OCI-M2 (cell line): ENCODE results near the gene MBD3L2.
"Not testable (repeated sequence)": the region's sequence is repeated elsewhere in the genome, so short reads cannot be mapped to it uniquely, and the experiment has no call there.

Experiments
- DNase-seq: peaks from one replicate; lab custom pipeline; 2025; ENCODE audit not compliant: unreplicated experiment; lab: John Stamatoyannopoulos, UW

Gene MBD3L2

DNA sequence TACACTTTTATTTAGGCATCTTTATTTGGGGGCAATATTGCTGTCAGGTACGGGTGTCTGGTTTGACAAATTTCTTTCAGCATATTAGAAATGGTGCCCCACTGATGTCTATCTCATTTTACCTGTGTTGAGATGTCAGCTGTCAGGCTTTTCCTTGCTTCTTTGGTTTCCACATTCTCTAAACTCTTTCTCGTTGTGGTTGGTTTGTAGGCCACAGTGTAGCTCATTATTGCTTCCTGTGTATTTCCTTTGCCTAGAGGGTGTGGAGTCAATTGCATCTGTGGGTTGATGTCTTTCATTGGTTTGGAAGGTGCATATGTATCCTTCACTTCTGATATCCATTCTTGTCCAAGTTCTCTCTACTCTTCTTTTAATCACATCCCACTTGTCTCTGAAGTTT, 10.9 kb downstream of the MBD3L2 start:
- not testable (repeated sequence) for DNase-seq

DNA sequence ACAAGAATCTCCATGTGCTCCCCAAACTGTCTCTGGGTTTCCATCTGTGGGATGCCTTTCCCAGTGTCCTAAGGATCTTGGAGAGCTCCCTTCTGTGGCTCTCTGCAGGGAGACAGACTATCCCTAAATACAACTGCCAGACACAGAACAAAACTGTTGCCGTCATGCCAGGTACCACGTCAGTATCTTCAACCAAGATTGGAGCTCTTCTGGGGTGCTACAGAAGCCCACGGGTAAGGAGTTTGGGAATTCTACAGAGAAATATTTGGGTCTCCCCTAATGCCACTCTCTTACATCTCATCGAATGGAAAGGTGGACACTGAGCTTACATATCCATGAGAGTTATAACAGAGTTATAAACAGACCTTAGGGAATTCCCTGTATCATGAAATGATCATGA, 14.2 kb downstream of the MBD3L2 start:
- DNase-seq = no peak

DNA sequence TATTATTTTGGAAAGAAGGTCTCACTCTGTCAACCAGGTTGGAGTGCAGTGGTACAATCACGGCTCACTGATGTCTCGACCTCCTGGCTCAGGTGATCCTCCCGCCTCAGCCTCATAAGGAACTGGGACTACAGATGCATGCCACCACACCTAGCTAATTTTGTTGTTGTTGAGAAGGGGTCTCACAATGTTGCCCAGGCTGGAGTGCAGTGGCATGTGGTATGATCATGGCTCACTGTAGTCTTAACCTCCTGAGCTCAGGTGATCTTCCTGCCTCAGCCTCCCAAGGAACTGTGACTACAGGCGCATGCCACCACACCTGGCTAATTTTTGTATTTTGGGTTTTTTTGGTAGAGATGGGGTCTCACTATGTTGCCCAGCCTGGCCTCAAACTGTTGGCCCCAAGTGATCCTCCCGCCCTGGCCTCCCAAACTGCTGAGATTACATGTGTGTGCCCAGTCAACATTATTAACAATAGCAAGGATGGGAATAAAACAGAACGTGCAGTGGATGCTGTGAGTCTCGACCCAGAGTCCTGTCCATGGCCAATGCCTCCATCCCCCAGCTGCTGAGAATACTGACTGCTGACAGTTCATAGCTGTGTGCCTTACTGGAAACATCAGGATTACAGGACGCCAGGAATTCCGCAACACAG, 14.8 kb downstream of the MBD3L2 start:
- DNase-seq = no peak

DNA sequence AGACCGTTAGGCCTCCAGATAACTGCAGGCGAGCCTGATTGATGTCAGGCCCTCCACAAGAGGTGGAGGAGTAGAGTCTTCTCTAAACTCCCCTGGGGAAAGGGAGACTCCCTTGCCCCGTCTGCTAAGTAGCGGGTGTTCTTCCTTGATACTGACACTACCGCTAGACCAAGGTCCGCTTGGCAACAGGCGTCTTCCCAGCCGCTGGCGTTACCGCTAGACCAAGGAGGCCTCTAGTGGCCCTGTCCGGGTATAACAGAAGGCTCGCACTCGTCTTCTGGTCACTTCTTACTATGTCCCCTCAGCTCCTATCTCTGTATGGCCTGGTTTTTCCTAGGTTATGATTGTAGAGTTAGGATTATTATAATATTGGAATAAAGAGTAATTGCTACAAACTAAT, 18.0 kb downstream of the MBD3L2 start:
- not testable (repeated sequence) for DNase-seq

DNA sequence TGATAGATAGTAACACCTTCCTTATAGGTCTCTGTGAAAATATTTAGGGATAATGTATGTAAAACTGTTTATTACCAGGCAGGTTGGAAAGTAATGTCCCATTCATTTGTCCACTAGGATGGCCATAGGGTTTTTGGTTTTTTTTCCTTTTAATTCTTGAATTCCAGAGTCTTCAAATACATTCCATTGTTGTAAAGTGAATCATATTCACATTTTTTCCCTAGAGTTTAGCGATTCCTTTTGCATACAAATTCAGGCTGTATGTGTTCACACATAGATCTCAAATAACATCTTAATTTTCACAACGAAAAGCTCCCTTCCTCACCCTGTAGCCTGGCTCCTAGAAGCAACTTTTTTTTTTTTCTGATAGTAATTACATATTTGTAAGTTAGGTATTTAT, 18.6 kb downstream of the MBD3L2 start:
- no peak for DNase-seq

DNA sequence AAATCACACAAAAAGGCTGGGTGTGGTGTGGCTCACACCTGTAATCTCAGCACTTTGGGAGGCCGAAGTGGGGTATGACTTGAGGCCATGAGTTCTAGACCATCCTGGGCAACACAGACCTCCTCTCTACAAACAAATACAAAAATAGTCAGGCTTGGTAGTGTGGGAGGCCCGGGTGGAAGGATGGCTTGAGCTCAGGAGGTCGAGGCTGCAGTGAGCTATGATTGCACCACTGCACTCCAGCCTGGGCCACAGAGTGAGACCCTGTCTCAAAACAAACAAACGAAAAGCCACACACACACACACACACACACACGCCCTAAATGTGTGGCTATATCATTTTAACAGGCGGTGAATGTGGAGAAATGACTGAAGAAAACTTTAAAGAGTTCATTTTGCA, 19.5 kb downstream of the MBD3L2 start:
- no peak for DNase-seq

DNA sequence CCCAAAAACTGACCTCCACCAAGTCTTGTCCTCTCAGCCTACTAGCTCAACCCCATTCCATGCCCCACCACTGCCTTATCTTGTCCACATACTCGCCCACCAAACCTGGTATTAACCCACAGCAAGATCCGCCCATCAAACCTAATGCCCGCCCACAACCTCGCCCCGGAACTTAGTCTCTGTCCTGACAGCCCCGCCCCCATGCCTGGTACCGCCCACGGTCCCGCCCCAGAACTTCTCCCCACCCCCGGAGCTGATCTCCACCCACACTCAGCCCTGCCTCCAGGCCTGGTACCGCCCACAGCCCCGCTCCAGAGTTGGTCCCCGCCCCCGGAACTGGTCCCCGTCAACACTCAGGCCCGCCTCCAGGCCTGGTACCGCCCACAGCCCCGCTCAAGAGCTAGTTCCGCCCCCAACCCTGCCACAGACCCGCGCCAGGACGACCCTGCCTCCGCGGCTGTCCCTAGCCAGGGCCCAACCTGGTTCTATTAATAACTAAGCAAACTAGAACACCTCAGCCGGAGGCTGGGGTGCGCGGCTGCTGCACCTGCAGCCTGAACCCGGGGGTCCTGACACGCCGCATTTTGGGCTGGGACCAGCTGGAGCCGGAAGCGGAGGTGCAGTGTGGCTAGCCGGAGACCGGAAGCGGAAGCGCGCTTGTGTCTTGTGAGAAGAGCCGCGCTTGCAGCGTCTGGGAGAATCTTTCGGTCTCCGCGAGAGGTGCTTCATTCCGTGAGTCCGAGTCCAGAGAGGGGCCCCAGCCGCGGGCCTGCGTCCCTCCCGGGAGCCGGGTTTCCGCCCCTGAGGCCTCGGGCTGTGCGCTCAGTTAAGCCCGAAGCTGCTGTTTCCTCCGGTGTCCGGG, 20.2 kb downstream of the MBD3L2 start, which contains the start of gene ZNF557:
Gene ZNF557, plus strand, starts transcription at position 662 of the 862 bp plus-strand sequence. CDS start 5,372 bp downstream, outside the sequence.
- DNase-seq = peak; percentile 79

DNA sequence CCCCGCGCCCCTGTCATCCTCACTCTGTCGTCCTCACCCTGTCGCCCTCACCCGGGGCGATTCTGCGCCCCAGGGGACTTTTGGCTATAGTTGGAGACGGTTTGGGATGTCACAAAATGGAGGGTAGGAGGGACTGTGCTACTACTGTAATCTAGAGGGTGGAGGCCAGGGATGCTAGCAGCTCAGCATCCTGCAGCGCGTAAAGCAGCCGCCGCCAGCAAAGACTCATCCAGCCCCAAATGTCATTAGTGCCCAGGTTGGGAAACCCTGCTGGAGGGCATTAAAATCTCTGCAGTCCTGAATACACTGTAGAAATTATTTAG, 20.7 kb downstream of the MBD3L2 start:
- DNase-seq = no peak

DNA sequence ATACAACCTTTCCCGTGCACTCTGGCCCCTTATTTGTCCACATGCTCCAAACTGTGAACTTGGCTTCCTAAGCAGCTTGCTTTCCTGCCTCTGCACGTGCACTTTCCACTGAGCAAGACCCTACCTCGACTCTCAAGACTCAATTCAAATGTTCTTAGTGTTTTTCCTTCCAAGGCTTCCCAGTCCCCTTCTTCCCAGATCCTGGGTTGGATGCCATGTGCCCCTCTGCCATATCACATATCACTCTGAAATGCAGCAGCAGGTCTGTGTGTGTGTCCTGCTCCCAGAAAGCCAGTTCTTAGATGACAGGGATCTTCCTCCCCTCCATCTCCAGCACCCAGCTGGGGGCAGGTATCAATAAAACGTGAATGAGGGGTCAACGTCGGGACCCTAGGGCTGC, 23.4 kb downstream of the MBD3L2 start:
- DNase-seq = no peak

DNA sequence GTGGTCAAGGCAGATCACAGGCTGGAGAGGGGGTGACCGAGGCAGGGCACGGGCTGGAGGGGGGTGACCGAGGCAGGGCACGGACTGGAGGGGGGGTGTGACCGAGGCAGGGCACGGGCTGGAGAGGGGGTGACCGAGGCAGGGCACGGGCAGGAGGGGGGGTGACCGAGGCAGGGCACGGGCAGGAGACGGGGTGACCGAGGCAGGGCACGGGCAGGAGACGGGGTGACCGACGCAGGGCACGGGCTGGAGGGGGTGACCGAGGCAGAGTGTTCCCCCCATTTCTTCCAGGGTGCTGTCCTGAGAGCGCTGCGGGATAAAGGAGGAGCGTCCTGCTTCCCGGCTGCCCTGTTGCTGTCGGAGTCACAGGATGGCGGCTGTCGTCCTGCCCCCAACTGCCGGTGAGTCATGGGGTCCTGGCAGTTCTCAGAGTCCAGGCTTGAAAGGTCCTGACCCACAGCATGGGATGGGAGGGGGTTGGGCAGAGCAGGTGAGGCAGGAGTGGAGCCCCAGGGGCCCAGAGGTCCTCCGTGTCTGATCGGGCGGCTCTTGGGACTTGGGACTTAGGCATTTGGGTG, 25.7 kb downstream of the MBD3L2 start:
- no peak for DNase-seq

DNA sequence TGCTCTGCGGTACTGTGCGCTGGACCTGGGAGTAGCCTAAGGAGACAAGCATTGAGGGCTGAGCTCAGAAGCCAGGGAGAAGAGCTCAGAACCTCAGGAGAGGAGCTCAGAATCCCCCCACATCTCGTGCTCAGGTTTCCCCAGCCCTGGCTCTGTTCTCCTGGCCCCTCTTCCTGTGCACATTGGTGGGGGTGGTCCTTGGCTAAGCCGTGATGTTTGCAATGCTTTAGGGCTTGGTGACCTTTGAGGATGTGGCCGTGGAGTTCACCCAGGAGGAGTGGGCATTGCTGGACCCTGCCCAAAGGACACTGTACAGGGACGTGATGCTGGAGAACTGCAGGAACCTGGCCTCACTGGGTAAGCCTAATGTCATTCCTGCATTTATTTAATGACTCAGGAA, 27.0 kb downstream of the MBD3L2 start:
- DNase-seq = no peak

DNA sequence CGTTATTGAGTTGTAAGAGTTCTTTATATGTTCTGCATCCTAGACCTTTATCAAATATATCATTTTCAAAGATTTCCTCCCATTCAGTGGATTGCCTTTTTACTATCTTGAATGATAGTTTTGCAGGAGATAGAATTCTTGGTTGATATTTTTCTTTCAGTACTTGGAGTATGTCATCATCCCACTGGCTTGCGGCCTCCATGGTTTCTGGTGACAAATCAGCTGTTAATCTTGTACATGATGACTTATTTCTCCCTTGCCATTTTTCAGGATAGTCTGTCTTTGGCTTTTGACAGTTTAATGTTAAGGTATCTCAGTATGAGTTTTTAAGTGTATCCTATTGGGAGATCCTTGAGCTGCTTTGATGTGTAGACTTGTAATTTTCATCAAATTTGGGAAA, 28.9 kb downstream of the MBD3L2 start:
- DNase-seq = no peak

DNA sequence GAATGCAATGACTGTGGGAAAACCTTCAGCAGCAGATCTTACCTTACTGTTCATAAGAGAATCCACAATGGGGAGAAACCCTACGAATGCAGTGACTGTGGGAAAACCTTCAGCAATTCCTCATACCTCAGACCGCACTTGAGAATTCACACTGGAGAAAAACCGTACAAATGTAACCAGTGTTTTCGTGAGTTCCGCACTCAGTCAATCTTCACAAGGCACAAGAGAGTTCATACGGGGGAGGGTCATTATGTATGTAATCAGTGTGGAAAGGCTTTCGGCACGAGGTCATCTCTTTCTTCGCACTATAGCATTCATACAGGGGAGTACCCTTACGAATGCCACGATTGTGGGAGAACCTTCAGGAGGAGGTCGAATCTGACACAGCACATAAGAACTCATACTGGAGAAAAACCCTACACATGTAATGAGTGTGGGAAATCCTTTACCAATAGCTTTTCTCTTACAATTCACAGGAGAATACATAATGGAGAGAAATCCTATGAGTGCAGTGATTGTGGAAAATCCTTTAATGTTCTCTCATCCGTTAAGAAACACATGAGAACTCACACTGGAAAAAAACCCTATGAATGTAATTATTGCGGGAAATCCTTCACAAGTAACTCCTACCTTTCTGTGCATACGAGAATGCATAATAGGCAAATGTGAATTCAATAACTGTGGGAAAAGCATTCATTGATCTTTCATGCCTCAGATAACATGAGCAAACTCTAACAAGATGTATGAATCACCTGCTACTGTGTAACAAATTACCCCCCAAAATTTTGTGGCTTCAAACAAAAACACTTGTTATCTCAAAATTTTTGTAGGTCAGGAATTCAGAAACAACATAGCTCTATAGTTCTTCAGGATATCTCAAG, 34.2 kb downstream of the MBD3L2 start:
- no peak for DNase-seq

DNA sequence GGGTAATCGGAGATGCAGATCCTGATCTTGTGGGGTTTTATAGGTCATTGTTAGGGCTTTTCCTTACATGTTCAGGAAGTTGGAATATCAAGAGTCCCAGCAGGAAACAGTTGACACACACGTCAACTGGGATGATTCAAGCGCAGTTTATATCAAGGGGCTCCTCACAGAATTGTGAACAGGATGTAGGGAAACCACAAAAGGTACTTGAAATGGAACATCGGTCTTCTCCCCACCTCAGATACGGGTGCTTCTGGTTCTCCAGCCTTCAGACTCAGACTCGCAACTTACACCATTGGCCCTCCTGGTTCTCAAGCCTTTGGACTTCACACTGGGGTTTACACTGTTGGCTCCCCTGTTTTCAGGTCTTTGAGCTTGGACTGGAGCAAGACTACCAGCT, 39.9 kb downstream of the MBD3L2 start:
- no peak for DNase-seq

DNA sequence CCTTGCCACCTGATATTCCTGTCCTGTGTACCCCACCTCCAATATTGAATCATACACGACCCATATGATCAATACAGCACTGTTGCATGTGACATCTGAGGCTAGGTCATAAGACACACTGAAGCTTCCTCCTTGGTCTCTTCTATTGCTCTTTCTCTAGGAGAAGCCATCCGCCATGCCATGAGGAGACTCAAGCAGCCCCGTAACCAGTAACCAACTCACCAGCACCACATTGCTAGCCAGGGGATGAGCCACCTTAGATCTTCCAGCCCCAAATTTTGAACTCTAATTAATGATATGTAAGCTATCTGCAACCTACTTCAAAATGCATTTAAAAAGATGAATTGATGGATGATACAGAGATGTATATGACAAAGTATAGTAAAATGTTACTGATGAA, 49.0 kb downstream of the MBD3L2 start:
- DNase-seq = no peak

DNA sequence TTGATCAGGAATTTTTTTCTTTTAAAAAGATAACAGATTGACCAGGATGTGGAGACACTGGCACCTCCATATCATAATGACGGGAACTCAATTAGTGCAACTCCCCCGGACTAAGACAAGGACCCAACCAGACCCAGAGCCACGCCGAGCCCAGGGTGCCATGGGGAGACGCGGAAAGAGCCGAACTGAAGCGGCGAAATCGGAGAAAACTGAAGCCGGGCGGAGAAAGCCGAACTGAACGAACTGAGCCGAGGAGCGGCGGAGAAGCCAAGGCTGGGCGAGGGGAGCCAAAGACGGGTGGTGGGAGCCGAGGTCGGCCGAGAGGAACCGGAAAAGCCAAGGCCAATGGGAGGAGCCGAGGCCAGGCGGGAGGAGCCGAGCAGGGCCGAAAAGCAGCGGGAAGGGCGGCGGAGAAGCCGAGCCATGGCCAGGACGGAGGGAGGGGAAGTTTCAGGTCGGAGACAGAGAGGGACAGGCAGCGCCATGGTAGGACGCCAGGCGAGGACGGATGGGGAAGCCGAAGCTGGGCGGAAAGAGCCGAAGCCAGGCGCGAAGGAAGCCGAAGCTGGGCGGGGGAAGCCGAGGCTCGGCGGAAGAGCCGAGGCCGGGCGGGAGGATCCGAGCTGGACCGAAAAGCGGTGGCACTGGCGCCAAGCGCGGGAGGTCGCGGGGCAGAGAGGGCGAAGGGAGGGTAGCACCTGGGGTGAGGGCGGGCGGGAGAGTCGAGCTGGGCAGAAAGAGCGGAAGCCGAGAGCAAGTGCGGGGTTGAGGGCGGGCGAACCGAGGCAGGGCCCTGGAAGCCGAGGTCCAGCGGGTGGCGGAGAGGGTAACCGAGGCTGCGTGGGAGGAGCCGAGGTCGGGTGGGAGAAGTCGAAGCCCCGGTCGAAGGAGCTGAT, 49.8 kb downstream of the MBD3L2 start:
- peak; percentile 52 for DNase-seq

DNA sequence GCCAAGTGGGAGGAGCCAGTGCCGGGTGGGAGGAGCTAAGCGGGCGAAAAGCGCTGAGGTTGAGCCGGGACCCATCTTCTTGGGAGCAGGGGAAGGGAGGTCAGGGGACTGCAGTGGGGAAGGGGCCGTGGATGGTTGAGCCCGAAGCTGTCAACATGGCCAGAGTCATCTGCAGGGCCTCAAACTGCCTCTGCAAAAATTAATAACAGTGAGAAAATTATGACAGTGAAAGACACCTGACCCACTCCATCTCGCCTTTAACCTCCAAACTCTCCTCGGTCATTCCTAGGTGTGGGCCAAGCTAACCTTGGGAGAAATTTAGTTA, 50.4 kb downstream of the MBD3L2 start:
- no peak for DNase-seq
